ENCODE measurements around the gene IGFBP3. TPM values are rescaled to one million over a fixed set of nuclear protein-coding genes. Genes with fewer than 3 reads are reported as not detected.

IGFBP3 gene
- total and polyA plus RNA-seq, 2 donors (not counting 1 experiment from before 2014, with no cell fraction given), result 8.9 to 227 TPM

GRCh38 chr7:45968856-45969541 is 47.9 kb upstream of the IGFBP3 start:
- no peak overlapping the region for H2AFZ ChIP-seq (ENCODE audit: low read length)
- H3K36me3 ChIP-seq (ENCODE audit: control insufficient read depth, insufficient read depth, low read length), result no peaks in the 10 kb centered on the region
- no peak overlapping the region for H3K4me3 ChIP-seq (replicated peaks in 1 of 4; ENCODE audit: control extremely low read depth in 1 of 4, insufficient read depth in 1 of 4, low read depth in 3 of 4, low read length in 4 of 4)
- no peaks in the 10 kb centered on the region for H3K4me1 ChIP-seq (ENCODE audit: control insufficient read depth, extremely low read depth, insufficient read depth, low read length)
- H3K79me2 ChIP-seq (ENCODE audit: control insufficient read depth, insufficient read depth, low read length), result no peaks in the 10 kb centered on the region
- no peaks in the 10 kb centered on the region for H3K9me3 ChIP-seq (ENCODE audit: control insufficient read depth, insufficient read depth, low read depth, low read length)
- no peaks in the 10 kb centered on the region for H4K20me1 ChIP-seq (ENCODE audit: control insufficient read depth, extremely low read depth, insufficient read depth, low read length)
- H3K4me2 ChIP-seq (ENCODE audit: extremely low read depth, insufficient read depth, low read length), result no peak overlapping the region
- no peak overlapping the region for H3K9ac ChIP-seq (ENCODE audit: insufficient read depth, low read length)
- no peak overlapping the region for H3K27ac ChIP-seq (ENCODE audit: insufficient read depth, low read length)
- TF ChIP-seq EZH2 (IDR thresholded peaks at IDR 0.05; ENCODE audit: low read length, missing control alignments) (no peak), CTCF (conservative IDR thresholded peaks at IDR 0.05 in 1 of 2, IDR thresholded peaks at IDR 0.05 in 1 of 2; ENCODE audit: low read depth in 1 of 2, low read length in 2 of 2) (no peak)
- no peaks in the 10 kb centered on the region for H3K27me3 ChIP-seq (ENCODE audit: control insufficient read depth, insufficient read depth, low read length)
- no peak for DNase-seq (ENCODE audit: low read depth in 2 of 2)

GRCh38 chr7:45968312-45968711 is 47.2 kb upstream of the IGFBP3 start:
- H3K9me3 ChIP-seq (ENCODE audit: control insufficient read depth, insufficient read depth, low read depth, low read length), result no peaks in the 10 kb centered on the region
- no peaks in the 10 kb centered on the region for H3K4me1 ChIP-seq (ENCODE audit: control insufficient read depth, extremely low read depth, insufficient read depth, low read length)
- H3K27ac ChIP-seq (ENCODE audit: insufficient read depth, low read length), result no peak overlapping the region
- H3K9ac ChIP-seq (ENCODE audit: insufficient read depth, low read length), result no peak overlapping the region
- no peak overlapping the region for H2AFZ ChIP-seq (ENCODE audit: low read length)
- DNase-seq (ENCODE audit: low read depth in 2 of 2), result no peak
- no peaks in the 10 kb centered on the region for H3K27me3 ChIP-seq (ENCODE audit: control insufficient read depth, insufficient read depth, low read length)
- TF ChIP-seq CTCF (conservative IDR thresholded peaks at IDR 0.05 in 1 of 2, IDR thresholded peaks at IDR 0.05 in 1 of 2; ENCODE audit: low read depth in 1 of 2, low read length in 2 of 2) (no peak), EZH2 (IDR thresholded peaks at IDR 0.05; ENCODE audit: low read length, missing control alignments) (no peak)
- no peaks in the 10 kb centered on the region for H3K36me3 ChIP-seq (ENCODE audit: control insufficient read depth, insufficient read depth, low read length)
- no peak overlapping the region for H3K4me2 ChIP-seq (ENCODE audit: extremely low read depth, insufficient read depth, low read length)
- no peaks in the 10 kb centered on the region for H4K20me1 ChIP-seq (ENCODE audit: control insufficient read depth, extremely low read depth, insufficient read depth, low read length)
- H3K79me2 ChIP-seq (ENCODE audit: control insufficient read depth, insufficient read depth, low read length), result no peaks in the 10 kb centered on the region
- no peak overlapping the region for H3K4me3 ChIP-seq (replicated peaks in 1 of 4; ENCODE audit: control extremely low read depth in 1 of 4, insufficient read depth in 1 of 4, low read depth in 3 of 4, low read length in 4 of 4)

- DNase-seq (ENCODE audit: low read depth in 2 of 2), result no peak
- Histone ChIP-seq H3K9me3 (ENCODE audit: control insufficient read depth, insufficient read depth, low read depth, low read length) (no peaks in the 10 kb centered on the region), H3K27ac (ENCODE audit: insufficient read depth, low read length) (no peak overlapping the region), H4K20me1 (ENCODE audit: control insufficient read depth, extremely low read depth, insufficient read depth, low read length) (no peaks in the 10 kb centered on the region), H3K4me2 (ENCODE audit: extremely low read depth, insufficient read depth, low read length) (no peak overlapping the region), H3K79me2 (ENCODE audit: control insufficient read depth, insufficient read depth, low read length) (no peaks in the 10 kb centered on the region), H3K36me3 (ENCODE audit: control insufficient read depth, insufficient read depth, low read length) (no peaks in the 10 kb centered on the region), H3K27me3 (ENCODE audit: control insufficient read depth, insufficient read depth, low read length) (no peaks in the 10 kb centered on the region), H3K9ac (ENCODE audit: insufficient read depth, low read length) (no peak overlapping the region), H3K4me3 (replicated peaks in 1 of 4; ENCODE audit: control extremely low read depth in 1 of 4, insufficient read depth in 1 of 4, low read depth in 3 of 4, low read length in 4 of 4) (no peak overlapping the region), H3K4me1 (ENCODE audit: control insufficient read depth, extremely low read depth, insufficient read depth, low read length) (no peaks in the 10 kb centered on the region), H2AFZ (ENCODE audit: low read length) (no peak overlapping the region)
- TF ChIP-seq CTCF (conservative IDR thresholded peaks at IDR 0.05 in 1 of 2, IDR thresholded peaks at IDR 0.05 in 1 of 2; ENCODE audit: low read depth in 1 of 2, low read length in 2 of 2) (no peak), EZH2 (IDR thresholded peaks at IDR 0.05; ENCODE audit: low read length, missing control alignments) (no peak)
Measured at GRCh38 chr7:45967591-45968157, 46.6 kb upstream of the IGFBP3 start.
